Measurements from ENCODE around the gene RPL31.

The RPL31 gene

GRCh38 chr2:100956081-100956480 is 46.0 kb upstream of the RPL31 start:
- Histone ChIP-seq H3K4me3 (replicated peaks; ENCODE audit: low read depth, low read length) (no peak overlapping the region), H3K27me3 (replicated peaks; ENCODE audit: control insufficient read depth, insufficient read depth, low read length) (no peaks in the 10 kb centered on the region; the same call in 1 of the 2 replicates), H3K36me3 (ENCODE audit: control insufficient read depth, insufficient read depth, low read length) (no peaks in the 10 kb centered on the region)
- no peak for TF ChIP-seq CTCF (IDR thresholded peaks at IDR 0.05; ENCODE audit: insufficient read depth, low read length, poor library complexity, severe bottlenecking)
- no peak for DNase-seq (ENCODE audit: extremely low read depth, insufficient read length)

- no peak overlapping the region for H3K4me3 ChIP-seq (replicated peaks; ENCODE audit: low read depth, low read length)
- no peaks in the 10 kb centered on the region; the same call in 1 of the 2 replicates for H3K27me3 ChIP-seq (replicated peaks; ENCODE audit: control insufficient read depth, insufficient read depth, low read length)
- TF ChIP-seq CTCF (IDR thresholded peaks at IDR 0.05; ENCODE audit: insufficient read depth, low read length, poor library complexity, severe bottlenecking) = no peak
- DNase-seq (ENCODE audit: extremely low read depth, insufficient read length) = no peak
- no peaks in the 10 kb centered on the region for H3K36me3 ChIP-seq (ENCODE audit: control insufficient read depth, insufficient read depth, low read length)
These were observed 44.0 kb upstream of the RPL31 start for GRCh38 chr2:100957996-100958653.

- Histone ChIP-seq H3K4me3 (replicated peaks; ENCODE audit: low read depth, low read length) (no peak overlapping the region), H3K36me3 (ENCODE audit: control insufficient read depth, insufficient read depth, low read length) (no peaks in the 10 kb centered on the region), H3K27me3 (replicated peaks; ENCODE audit: control insufficient read depth, insufficient read depth, low read length) (no peaks in the 10 kb centered on the region; the same call in 1 of the 2 replicates)
- DNase-seq (ENCODE audit: extremely low read depth, insufficient read length) = no peak
- no peak for TF ChIP-seq CTCF (IDR thresholded peaks at IDR 0.05; ENCODE audit: insufficient read depth, low read length, poor library complexity, severe bottlenecking)
These were observed 42.7 kb upstream of the RPL31 start for GRCh38 chr2:100959225-100959880.

GRCh38 chr2:100960688-100961087 is 41.4 kb upstream of the RPL31 start:
- no peak for DNase-seq (ENCODE audit: extremely low read depth, insufficient read length)
- TF ChIP-seq CTCF (IDR thresholded peaks at IDR 0.05; ENCODE audit: insufficient read depth, low read length, poor library complexity, severe bottlenecking) = no peak
- Histone ChIP-seq H3K4me3 (replicated peaks; ENCODE audit: low read depth, low read length) (no peak overlapping the region), H3K27me3 (replicated peaks; ENCODE audit: control insufficient read depth, insufficient read depth, low read length) (no peaks in the 10 kb centered on the region; the same call in 1 of the 2 replicates), H3K36me3 (ENCODE audit: control insufficient read depth, insufficient read depth, low read length) (no peaks in the 10 kb centered on the region)

GRCh38 chr2:100962366-100963025 is 39.6 kb upstream of the RPL31 start:
- no peak for TF ChIP-seq CTCF (IDR thresholded peaks at IDR 0.05; ENCODE audit: insufficient read depth, low read length, poor library complexity, severe bottlenecking)
- Histone ChIP-seq H3K36me3 (ENCODE audit: control insufficient read depth, insufficient read depth, low read length) (no peaks in the 10 kb centered on the region), H3K27me3 (replicated peaks; ENCODE audit: control insufficient read depth, insufficient read depth, low read length) (no peaks in the 10 kb centered on the region; the same call in 1 of the 2 replicates), H3K4me3 (replicated peaks; ENCODE audit: low read depth, low read length) (no peak overlapping the region)
- DNase-seq (ENCODE audit: extremely low read depth, insufficient read length) = no peak

All from GM06990 (cell line).